Endodermal cell (in vitro differentiated cells): ENCODE results near the gene CRHR1. TPM values are rescaled to one million over a fixed set of nuclear protein-coding genes. Genes with fewer than 3 reads are reported as not detected.
A peak's percentile ranks its signal among the peaks of the same experiment; 100 is the strongest.

Experiments
- DNase-seq: peaks from one replicate; pipeline ENCODE4 v3.0.0-alpha.2; 2017
- H3K27ac ChIP-seq: 2 replicates; pipeline ENCODE4 v1.5.1; 2013; ENCODE audit warnings: mild to moderate bottlenecking, low read depth, low read length, moderate library complexity
- H3K27me3 ChIP-seq: 2 replicates; pipeline ENCODE4 v1.6.1; 2013; ENCODE audit warnings: mild to moderate bottlenecking, low read length, moderate library complexity; ENCODE audit not compliant: insufficient read depth, control insufficient read depth, poor library complexity, severe bottlenecking
- H3K36me3 ChIP-seq: 2 replicates; pipeline ENCODE4 v1.7.0; 2013; ENCODE audit warnings: mild to moderate bottlenecking, low read length, moderate library complexity; ENCODE audit not compliant: control insufficient read depth, insufficient read depth
- H3K4me1 ChIP-seq: one replicate; pipeline ENCODE4 v1.7.0; 2013; ENCODE audit warnings: low read length; ENCODE audit not compliant: control insufficient read depth, insufficient read depth
- H3K4me3 ChIP-seq: 2 replicates; pipeline ENCODE4 v1.5.1; 2013; ENCODE audit warnings: mild to moderate bottlenecking, low read length, moderate library complexity
- H3K9ac ChIP-seq: 2 replicates; pipeline ENCODE4 v1.6.1; 2013; ENCODE audit warnings: mild to moderate bottlenecking, low read length, moderate library complexity; ENCODE audit not compliant: poor library complexity, severe bottlenecking; ENCODE audit errors: extremely low read depth
- H3K9me3 ChIP-seq: 2 replicates; pipeline ENCODE4 v1.6.1; 2013; ENCODE audit warnings: mild to moderate bottlenecking, low read length, moderate library complexity; ENCODE audit not compliant: control insufficient read depth
- H3K27ac Mint-ChIP-seq: 2 replicates; pipeline ENCODE4 v1.8.0; 2020; ENCODE audit warnings: mixed read lengths
- H3K27me3 Mint-ChIP-seq: 2 replicates; pipeline ENCODE4 v1.8.0; 2021; ENCODE audit warnings: mild to moderate bottlenecking, mixed read lengths; ENCODE audit not compliant: insufficient read depth
- H3K36me3 Mint-ChIP-seq: 2 replicates; pipeline ENCODE4 v1.8.0; 2020; ENCODE audit warnings: low read depth, mixed read lengths
- H3K4me1 Mint-ChIP-seq: 2 replicates; pipeline ENCODE4 v1.8.0; 2020; ENCODE audit warnings: mixed read lengths
- H3K4me3 Mint-ChIP-seq: 2 replicates; pipeline ENCODE4 v1.8.0; 2020; ENCODE audit warnings: mild to moderate bottlenecking, moderate library complexity, mixed read lengths
- H3K9me3 Mint-ChIP-seq: 2 replicates; pipeline ENCODE4 v1.8.0; 2020; ENCODE audit warnings: mild to moderate bottlenecking, mixed read lengths
- WGBS, 2 experiments: methylation state at CpG; one replicate each; pipeline versions ENCODE4 v1.1.5 to v1.1.7; 2013; ENCODE audit warnings: missing lambda C conversion rate in 2 of 2, mixed read lengths in 1 of 2; ENCODE audit not compliant: insufficient coverage in 1 of 2, insufficient read length in 1 of 2; 5-methylcytosine and 5-hydroxymethylcytosine counted together
- total RNA-seq, 2 donors: library from RNA; stranded (reverse); fragmentation: NEBNext Ultra II Directional in 1 of 2; extraction: Animal tissue kit (Norgen Biotek cat#: 25700) in 1 of 2; gene quantifications; 2 replicates in 1 of 2; 3 replicates in 1 of 2; pipeline ENCODE4 v1.2.1, GENCODE V29; 2021
- TF ChIP-seq, protein P1 (sequence below): fragments of 200-600 bp; sonication (generic); conservative IDR thresholded peaks from 2 replicates; pipeline ENCODE4 v1.5.0; 2021; ENCODE audit warnings: antibody characterized with exemption, mild to moderate bottlenecking

CRHR1 gene
- total RNA-seq, 2 donors from 2014 or later = 0.81 to 1.8 TPM

DNA sequence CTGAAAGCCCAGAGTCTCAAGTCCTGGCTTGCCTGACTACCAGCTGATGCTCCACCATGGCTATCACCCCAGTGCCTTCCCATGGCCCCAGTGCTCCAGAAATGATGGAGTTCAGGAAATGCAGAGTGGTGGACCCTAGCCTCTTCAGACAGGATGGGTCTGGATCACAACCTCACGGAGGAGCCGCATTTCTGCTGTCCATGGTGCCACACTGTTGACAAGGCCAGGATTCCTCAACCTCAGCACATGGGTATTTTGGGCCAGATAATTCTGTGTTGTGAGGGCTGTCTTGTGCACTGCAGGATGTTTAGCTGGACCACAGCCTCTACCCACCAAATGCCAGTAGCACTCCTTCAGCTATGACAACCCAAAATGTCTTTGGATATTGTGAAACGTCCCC is 6.7 kb upstream of the CRHR1 start:
- no peak overlapping the region for H3K4me3 ChIP-seq
- peak; percentile 72 for DNase-seq
- H3K9me3 ChIP-seq = no peaks in the 10 kb centered on the region
- no peaks in the 10 kb centered on the region for H3K4me1 Mint-ChIP-seq
- WGBS, 2 experiments = 80 to 90% methylated on average over 2 to 3 of the region's 3 CpGs
- H3K27ac ChIP-seq = no peak overlapping the region
- TF ChIP-seq, protein P1, sequence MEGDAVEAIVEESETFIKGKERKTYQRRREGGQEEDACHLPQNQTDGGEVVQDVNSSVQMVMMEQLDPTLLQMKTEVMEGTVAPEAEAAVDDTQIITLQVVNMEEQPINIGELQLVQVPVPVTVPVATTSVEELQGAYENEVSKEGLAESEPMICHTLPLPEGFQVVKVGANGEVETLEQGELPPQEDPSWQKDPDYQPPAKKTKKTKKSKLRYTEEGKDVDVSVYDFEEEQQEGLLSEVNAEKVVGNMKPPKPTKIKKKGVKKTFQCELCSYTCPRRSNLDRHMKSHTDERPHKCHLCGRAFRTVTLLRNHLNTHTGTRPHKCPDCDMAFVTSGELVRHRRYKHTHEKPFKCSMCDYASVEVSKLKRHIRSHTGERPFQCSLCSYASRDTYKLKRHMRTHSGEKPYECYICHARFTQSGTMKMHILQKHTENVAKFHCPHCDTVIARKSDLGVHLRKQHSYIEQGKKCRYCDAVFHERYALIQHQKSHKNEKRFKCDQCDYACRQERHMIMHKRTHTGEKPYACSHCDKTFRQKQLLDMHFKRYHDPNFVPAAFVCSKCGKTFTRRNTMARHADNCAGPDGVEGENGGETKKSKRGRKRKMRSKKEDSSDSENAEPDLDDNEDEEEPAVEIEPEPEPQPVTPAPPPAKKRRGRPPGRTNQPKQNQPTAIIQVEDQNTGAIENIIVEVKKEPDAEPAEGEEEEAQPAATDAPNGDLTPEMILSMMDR = no peak
- H3K36me3 Mint-ChIP-seq = no peaks in the 10 kb centered on the region
- H3K27me3 Mint-ChIP-seq = peaks cover 61% of the 10 kb centered on the region
- H3K27ac Mint-ChIP-seq = no peak overlapping the region
- no peaks in the 10 kb centered on the region for H3K9me3 Mint-ChIP-seq
- peaks cover 30% of the 10 kb centered on the region for H3K27me3 ChIP-seq
- no peaks in the 10 kb centered on the region for H3K36me3 ChIP-seq
- H3K9ac ChIP-seq = no peak overlapping the region
- no peaks in the 10 kb centered on the region for H3K4me1 ChIP-seq
- H3K4me3 Mint-ChIP-seq = no peak overlapping the region

DNA sequence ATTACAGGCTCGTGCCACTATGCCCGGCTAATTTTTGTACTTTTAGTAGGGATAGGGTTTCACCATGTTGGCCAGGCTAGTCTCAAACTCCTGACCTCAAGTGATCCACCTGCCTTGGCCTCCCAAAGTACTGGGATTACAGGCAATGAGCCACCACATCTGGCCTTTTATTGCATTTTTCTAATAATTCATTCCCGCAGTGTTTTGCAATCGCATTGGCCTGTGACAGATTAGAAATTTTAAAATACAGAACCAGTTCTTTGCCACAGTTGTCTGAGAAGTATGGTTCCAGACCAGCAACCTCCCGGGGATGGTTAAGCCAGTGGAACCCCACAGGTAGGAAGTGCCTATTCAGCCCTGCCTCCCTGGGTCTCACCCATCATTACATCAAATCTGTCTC is 3.2 kb upstream of the CRHR1 start:
- Histone ChIP-seq H3K27me3 (peaks cover 62% of the 10 kb centered on the region), H3K4me3 (no peak overlapping the region), H3K36me3 (no peaks in the 10 kb centered on the region), H3K27ac (no peak overlapping the region), H3K4me1 (no peaks in the 10 kb centered on the region), H3K9ac (no peak overlapping the region), H3K9me3 (no peaks in the 10 kb centered on the region)
- TF ChIP-seq, protein P1 = no peak
- peaks cover 64% of the 10 kb centered on the region for H3K27me3 Mint-ChIP-seq
- H3K4me3 Mint-ChIP-seq = no peak overlapping the region
- H3K4me1 Mint-ChIP-seq = peaks cover 2% of the 10 kb centered on the region
- no peaks in the 10 kb centered on the region for H3K36me3 Mint-ChIP-seq
- WGBS, 2 experiments = 88 to 100% methylated on average over 2 to 5 of the region's 5 CpGs
- DNase-seq = no peak
- no peak overlapping the region for H3K27ac Mint-ChIP-seq
- no peaks in the 10 kb centered on the region for H3K9me3 Mint-ChIP-seq

DNA sequence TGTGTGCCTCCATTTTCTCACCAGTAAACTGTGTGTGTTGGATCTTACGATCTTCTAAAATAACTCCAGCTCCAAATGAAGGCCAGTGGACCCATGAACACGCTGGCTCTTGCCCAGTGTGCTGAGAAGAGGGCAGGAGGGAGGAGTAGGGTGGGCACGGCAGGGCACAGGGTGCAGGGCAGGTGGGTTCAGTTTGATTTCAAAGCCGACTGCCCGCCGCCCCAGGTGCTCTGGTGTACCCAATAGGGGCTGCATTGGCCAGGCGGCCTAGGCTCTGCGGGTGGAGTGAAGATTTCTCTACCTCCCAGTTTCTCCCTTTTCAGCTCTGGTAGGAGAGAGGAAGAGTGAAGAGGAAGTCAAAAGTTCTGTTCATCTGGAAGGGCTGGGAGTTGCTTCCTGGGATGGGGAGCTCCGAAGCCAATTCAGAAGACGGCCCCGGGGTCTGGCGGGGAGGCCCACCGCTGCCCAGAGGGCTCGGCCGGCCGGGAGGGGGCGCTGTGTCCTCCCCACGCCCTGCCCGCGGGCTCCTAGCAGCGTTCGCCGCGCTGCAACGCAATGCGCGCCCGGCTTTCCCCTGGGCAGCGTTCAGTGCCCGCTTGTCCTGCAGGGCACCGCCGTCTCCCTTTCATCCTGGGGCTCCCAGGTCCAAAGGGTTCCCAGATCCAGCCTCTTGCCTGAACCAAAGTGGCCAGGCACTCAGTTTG is 1.1 kb upstream of the CRHR1 start:
- Histone ChIP-seq H3K27ac (no peak overlapping the region), H3K9ac (no peak overlapping the region), H3K9me3 (no peaks in the 10 kb centered on the region), H3K4me3 (peak overlapping the region; percentile 77), H3K36me3 (no peaks in the 10 kb centered on the region), H3K4me1 (no peaks in the 10 kb centered on the region), H3K27me3 (peaks cover 78% of the 10 kb centered on the region)
- WGBS, 2 experiments = 0 to 26% methylated on average over 6 to 32 of the region's 32 CpGs
- Mint-ChIP-seq H3K27me3 (peaks cover 78% of the 10 kb centered on the region), H3K36me3 (no peaks in the 10 kb centered on the region), H3K4me1 (peaks cover 2% of the 10 kb centered on the region), H3K4me3 (peak overlapping the region; percentile 58), H3K9me3 (no peaks in the 10 kb centered on the region), H3K27ac (no peak overlapping the region)
- TF ChIP-seq, protein P1 = peak; percentile 97
- peak; percentile 94 for DNase-seq
